Body of pancreas (tissue), 4 donors: Measurements from ENCODE around the gene VEGFB. TPM values are rescaled to one million over a fixed set of nuclear protein-coding genes. Genes with fewer than 3 reads are reported as not detected.

Source experiments
- ATAC-seq: fragments of 150-250 bp; one replicate; pipeline ENCODE4 v1.9.1; 2016
- DNase-seq, 4 donors: peaks; one replicate each; pipeline ENCODE4 v3.0.0-alpha.2; 2019
- H3K27ac ChIP-seq, 4 donors: fragments of 200-600 bp; sonication (generic); 1 replicate in 3 of 4; 2 replicates in 1 of 4; pipeline versions ENCODE4 v1.5.1 to v1.6.1; 2016 to 2019; ENCODE audit warnings: mild to moderate bottlenecking in 1 of 4, mixed read lengths in 1 of 4, moderate library complexity in 1 of 4
- H3K27me3 ChIP-seq, 2 donors: fragments of 200-600 bp; sonication (generic); one replicate each; pipeline ENCODE4 v1.6.0; 2016; ENCODE audit warnings: mild to moderate bottlenecking in 1 of 2
- H3K36me3 ChIP-seq, 2 donors: fragments of 200-600 bp; sonication (generic); replicated peaks in 1 of 2; 2 replicates each; pipeline ENCODE4 v1.5.1; 2016; ENCODE audit warnings: low read depth in 2 of 2; ENCODE audit not compliant: insufficient read depth in 1 of 2
- H3K4me1 ChIP-seq: fragments of 200-600 bp; sonication (generic); one replicate; pipeline ENCODE4 v1.6.0; 2016
- H3K4me3 ChIP-seq, 2 donors: fragments of 200-600 bp; sonication (generic); 1 replicate in 1 of 2; 2 replicates in 1 of 2; pipeline ENCODE4 v1.5.1; 2016 to 2019
- H3K9me3 ChIP-seq, 3 donors: fragments of 200-600 bp; sonication (generic); 1 replicate in 2 of 3; 2 replicates in 1 of 3; pipeline ENCODE4 v1.5.1; 2016
- CTCF ChIP-seq, 7 experiments: fragments of 450-650 bp in 4 of 7; fragments of 200-600 bp in 3 of 7; sonication (generic) in 3 of 7; IDR thresholded peaks; one replicate each; pipeline ENCODE4 v1.5.1; 2016 to 2019; ENCODE audit warnings: antibody characterized with exemption in 7 of 7
- POLR2A ChIP-seq, 3 donors: fragments of 450-650 bp; IDR thresholded peaks; one replicate each; pipeline ENCODE4 v1.6.1; 2016; ENCODE audit warnings: antibody characterized with exemption in 3 of 3, mild to moderate bottlenecking in 2 of 3
- WGBS, 2 donors: methylation state at CpG; one replicate each; pipeline ENCODE4 v1.1.5; 2017; 5-methylcytosine and 5-hydroxymethylcytosine counted together
- intact Hi-C: fragments of 100-400 bp; cut with DNase I; formaldehyde crosslinking; loops from one replicate; pipeline ENCODE4 v1.15.1; 2023
- total RNA-seq, 2 donors: library from RNA; depleted of rRNA; stranded (reverse); fragments of >200 nt; gene quantifications; one replicate each; pipeline ENCODE4 v1.1.0, GENCODE V29; 2016

VEGFB gene
- total RNA-seq, 2 donors from 2014 or later = 32.4 to 108 TPM

- DNase-seq (peak in 3 of 4 donors; percentile 32 to 63 (median 41)), ATAC-seq (peak; percentile 45)
- H3K36me3 ChIP-seq = peaks cover 12% of the 10 kb centered on the region in 2 donors
- no peaks in the 10 kb centered on the region for H3K27me3 ChIP-seq
- no peaks in the 10 kb centered on the region for H3K9me3 ChIP-seq
- TF ChIP-seq CTCF (IDR thresholded peaks at IDR 0.05) (no peak), POLR2A (IDR thresholded peaks at IDR 0.05) (peak in 2 of 3 donors; percentile 27 to 47)
- 60 to 72% methylated on average over 18 to 28 of the region's 30 CpGs for WGBS, 2 donors
- intact Hi-C loops = loop anchor here (5.0 kb wide), 1 partner anchor 90 kb away; no protein-coding TSS in a partner anchor
- H3K27ac ChIP-seq = peak overlapping the region; percentile 5 to 72 (median 56)
- H3K4me1 ChIP-seq = peaks cover 9% of the 10 kb centered on the region
- no peak overlapping the region for H3K4me3 ChIP-seq
These were observed 26.9 kb upstream of the VEGFB start for GRCh38 chr11:64207256-64208085.

- WGBS, 2 donors = 81 to 95% methylated on average over 15 to 23 of the region's 23 CpGs
- intact Hi-C loops = loop anchor here (5.0 kb wide), 1 partner anchor 89 kb away; no protein-coding TSS in a partner anchor
These were observed 26.1 kb upstream of the VEGFB start for GRCh38 chr11:64208086-64208795.

GRCh38 chr11:64208796-64209562 lies 25.4 kb upstream of the VEGFB start:
- H3K27me3 ChIP-seq = no peaks in the 10 kb centered on the region
- DNase-seq (no peak), ATAC-seq (no peak)
- intact Hi-C loops = loop anchor here (5.0 kb wide), 1 partner anchor 88 kb away; no protein-coding TSS in a partner anchor
- TF ChIP-seq POLR2A (IDR thresholded peaks at IDR 0.05) (no peak), CTCF (IDR thresholded peaks at IDR 0.05) (no peak)
- no peaks in the 10 kb centered on the region for H3K36me3 ChIP-seq
- H3K9me3 ChIP-seq = no peaks in the 10 kb centered on the region
- 83 to 86% methylated on average over 14 to 16 of the region's 18 CpGs for WGBS, 2 donors
- H3K4me1 ChIP-seq = peaks cover 9% of the 10 kb centered on the region
- no peak overlapping the region for H3K4me3 ChIP-seq
- H3K27ac ChIP-seq = no peak overlapping the region

More at GRCh38 chr11:64208086-64208795, 26.1 kb upstream of the VEGFB start:
- Histone ChIP-seq H3K27me3 (no peaks in the 10 kb centered on the region), H3K36me3 (peaks cover 5 to 7% of the 10 kb centered on the region in 2 donors), H3K27ac (peak overlapping the region in 2 of 4 donors; percentile 67 to 72), H3K9me3 (no peaks in the 10 kb centered on the region), H3K4me3 (no peak overlapping the region), H3K4me1 (peaks cover 9% of the 10 kb centered on the region)
- TF ChIP-seq CTCF (IDR thresholded peaks at IDR 0.05) (no peak), POLR2A (IDR thresholded peaks at IDR 0.05) (no peak)
- ATAC-seq = no peak
- DNase-seq = no peak

GRCh38 chr11:64209563-64209843 lies 24.9 kb upstream of the VEGFB start:
- no peak for DNase-seq
- no peak overlapping the region for H3K27ac ChIP-seq
- no peak for ATAC-seq
- H3K4me1 ChIP-seq = peaks cover 4% of the 10 kb centered on the region
- H3K9me3 ChIP-seq = no peaks in the 10 kb centered on the region
- TF ChIP-seq POLR2A (IDR thresholded peaks at IDR 0.05) = no peak
- TF ChIP-seq CTCF (IDR thresholded peaks at IDR 0.05) = no peak
- no peaks in the 10 kb centered on the region for H3K36me3 ChIP-seq
- no peaks in the 10 kb centered on the region for H3K27me3 ChIP-seq
- intact Hi-C loops = loop anchor here (5.0 kb wide), 1 partner anchor 88 kb away; no protein-coding TSS in a partner anchor
- no peak overlapping the region for H3K4me3 ChIP-seq
- 91 to 95% methylated on average over 8 of the region's 8 CpGs for WGBS, 2 donors
